Glutamatergic neuron (in vitro differentiated cells): ENCODE results near the gene LRCH2. TPM values are rescaled to one million over a fixed set of nuclear protein-coding genes. Genes with fewer than 3 reads are reported as not detected.
A peak's percentile ranks its signal among the peaks of the same experiment; 100 is the strongest.

Source experiments
- DNase-seq: peaks from one replicate; pipeline ENCODE4 v3.0.0; 2022
- H3K27ac Mint-ChIP-seq: one replicate; pipeline ENCODE4 v1.8.0; 2020; ENCODE audit warnings: mild to moderate bottlenecking, mixed read lengths, inconsistent platforms; ENCODE audit not compliant: unreplicated experiment
- H3K27me3 Mint-ChIP-seq: one replicate; pipeline ENCODE4 v1.8.0; 2020; ENCODE audit warnings: mild to moderate bottlenecking, moderate library complexity, mixed read lengths, inconsistent platforms; ENCODE audit not compliant: unreplicated experiment
- H3K36me3 Mint-ChIP-seq: one replicate; pipeline ENCODE4 v1.8.0; 2020; ENCODE audit warnings: mild to moderate bottlenecking, mixed read lengths, inconsistent platforms; ENCODE audit not compliant: unreplicated experiment
- H3K4me1 Mint-ChIP-seq: one replicate; pipeline ENCODE4 v1.8.0; 2020; ENCODE audit warnings: mild to moderate bottlenecking, low read depth, mixed read lengths, inconsistent platforms; ENCODE audit not compliant: unreplicated experiment
- H3K4me3 Mint-ChIP-seq: one replicate; pipeline ENCODE4 v1.8.0; 2020; ENCODE audit warnings: mild to moderate bottlenecking, mixed read lengths, inconsistent platforms; ENCODE audit not compliant: unreplicated experiment
- H3K9me3 Mint-ChIP-seq: one replicate; pipeline ENCODE4 v1.8.0; 2020; ENCODE audit warnings: mild to moderate bottlenecking, moderate library complexity, mixed read lengths, inconsistent platforms; ENCODE audit not compliant: unreplicated experiment
- total RNA-seq: library from RNA; stranded (reverse); fragmentation: NEBNext Ultra II Directional; extraction: Animal tissue kit (Norgen Biotek cat#: 25700); gene quantifications from one replicate; pipeline ENCODE4 v1.2.1, GENCODE V29; 2021; ENCODE audit not compliant: unreplicated experiment
- TF ChIP-seq, protein P1 (sequence below): fragments of 200-600 bp; sonication (generic); IDR thresholded peaks from one replicate; pipeline ENCODE4 v1.5.0; 2021; ENCODE audit not compliant: partially characterized antibody, unreplicated experiment

LRCH2 gene
- total RNA-seq, 1 donor from 2014 or later, result 24.2 TPM

DNA sequence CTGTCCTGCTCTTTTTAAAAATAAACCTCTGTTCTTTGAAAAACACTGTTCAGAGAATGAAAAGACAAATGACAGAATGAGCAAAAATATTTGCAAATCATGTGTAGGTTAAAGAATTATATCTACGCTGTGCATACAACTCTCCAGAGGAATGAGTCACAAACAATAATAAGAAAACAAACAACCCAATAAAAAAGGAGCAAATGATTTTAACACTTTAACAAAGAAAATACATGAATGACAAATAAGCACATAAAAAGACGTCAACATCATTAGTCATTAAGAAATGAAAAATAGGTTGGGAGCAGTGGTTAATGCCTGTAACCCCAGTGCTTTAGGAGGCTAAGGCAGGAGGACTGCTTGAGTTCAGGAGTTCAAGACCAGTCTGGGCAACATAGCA, 21.1 kb upstream of the LRCH2 start:
- DNase-seq, result no peak
- TF ChIP-seq, protein P1, sequence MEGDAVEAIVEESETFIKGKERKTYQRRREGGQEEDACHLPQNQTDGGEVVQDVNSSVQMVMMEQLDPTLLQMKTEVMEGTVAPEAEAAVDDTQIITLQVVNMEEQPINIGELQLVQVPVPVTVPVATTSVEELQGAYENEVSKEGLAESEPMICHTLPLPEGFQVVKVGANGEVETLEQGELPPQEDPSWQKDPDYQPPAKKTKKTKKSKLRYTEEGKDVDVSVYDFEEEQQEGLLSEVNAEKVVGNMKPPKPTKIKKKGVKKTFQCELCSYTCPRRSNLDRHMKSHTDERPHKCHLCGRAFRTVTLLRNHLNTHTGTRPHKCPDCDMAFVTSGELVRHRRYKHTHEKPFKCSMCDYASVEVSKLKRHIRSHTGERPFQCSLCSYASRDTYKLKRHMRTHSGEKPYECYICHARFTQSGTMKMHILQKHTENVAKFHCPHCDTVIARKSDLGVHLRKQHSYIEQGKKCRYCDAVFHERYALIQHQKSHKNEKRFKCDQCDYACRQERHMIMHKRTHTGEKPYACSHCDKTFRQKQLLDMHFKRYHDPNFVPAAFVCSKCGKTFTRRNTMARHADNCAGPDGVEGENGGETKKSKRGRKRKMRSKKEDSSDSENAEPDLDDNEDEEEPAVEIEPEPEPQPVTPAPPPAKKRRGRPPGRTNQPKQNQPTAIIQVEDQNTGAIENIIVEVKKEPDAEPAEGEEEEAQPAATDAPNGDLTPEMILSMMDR, result no peak
- no peaks in the 10 kb centered on the region for H3K36me3 Mint-ChIP-seq
- no peak overlapping the region for H3K27ac Mint-ChIP-seq
- no peaks in the 10 kb centered on the region for H3K9me3 Mint-ChIP-seq
- no peaks in the 10 kb centered on the region for H3K27me3 Mint-ChIP-seq
- H3K4me3 Mint-ChIP-seq, result no peak overlapping the region
- H3K4me1 Mint-ChIP-seq, result no peaks in the 10 kb centered on the region

DNA sequence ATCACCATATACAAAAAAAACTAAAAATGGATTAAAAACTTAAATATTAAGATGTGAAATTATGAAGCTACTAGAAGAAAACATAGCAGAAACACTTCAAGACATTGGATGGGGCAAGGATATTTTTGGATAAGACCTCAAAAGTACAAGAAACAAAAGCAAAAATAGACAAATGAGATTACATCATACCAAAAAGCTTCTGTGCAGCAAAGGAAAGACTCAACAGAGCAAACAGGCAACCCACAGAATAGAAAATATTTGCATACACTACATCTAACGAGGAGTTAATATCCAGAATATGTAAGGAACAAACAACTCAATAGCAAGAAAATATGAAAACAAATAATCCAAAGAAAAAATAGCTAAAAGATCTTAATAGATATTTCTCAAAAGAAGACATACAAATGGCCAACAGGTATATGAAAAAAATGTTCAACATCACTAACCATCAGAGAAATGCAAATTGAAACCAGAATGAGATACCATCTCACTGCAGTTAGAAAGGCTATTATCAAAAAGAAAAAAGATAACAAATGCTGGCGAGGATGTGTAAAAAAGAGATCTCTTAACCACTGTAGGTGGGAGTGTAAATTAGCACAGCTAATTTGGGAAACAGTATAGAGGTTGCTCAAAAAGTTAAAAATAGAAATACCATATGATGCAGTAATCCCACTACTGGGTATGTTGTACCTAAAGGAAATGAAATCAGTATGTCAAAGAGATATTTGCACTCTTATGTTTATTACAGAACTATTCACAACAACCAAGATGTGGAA, 17.8 kb upstream of the LRCH2 start:
- no peaks in the 10 kb centered on the region for H3K27me3 Mint-ChIP-seq
- H3K4me3 Mint-ChIP-seq, result no peak overlapping the region
- TF ChIP-seq, protein P1, result no peak
- H3K9me3 Mint-ChIP-seq, result no peaks in the 10 kb centered on the region
- H3K36me3 Mint-ChIP-seq, result no peaks in the 10 kb centered on the region
- H3K27ac Mint-ChIP-seq, result no peak overlapping the region
- no peak for DNase-seq
- H3K4me1 Mint-ChIP-seq, result no peaks in the 10 kb centered on the region

DNA sequence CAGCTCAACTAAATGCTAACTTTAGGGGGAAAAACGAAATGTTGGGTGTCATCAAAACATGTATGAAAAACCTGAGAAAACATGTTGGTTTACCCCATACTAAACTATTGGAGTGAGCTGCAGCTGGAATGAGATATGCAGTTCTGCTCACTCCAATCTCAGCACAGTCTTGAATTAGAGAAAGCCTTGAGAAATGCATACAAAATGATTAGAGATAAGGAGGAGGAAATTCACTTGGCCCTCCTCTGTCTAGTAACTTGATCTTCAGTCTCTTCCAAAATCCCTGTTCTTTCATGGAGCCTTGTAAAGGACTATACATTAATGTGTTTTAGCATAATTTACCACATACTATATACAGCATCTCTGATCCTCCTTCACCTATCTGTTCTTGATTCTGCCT, 3.2 kb upstream of the LRCH2 start:
- H3K4me1 Mint-ChIP-seq, result peaks cover under 1% of the 10 kb centered on the region
- no peaks in the 10 kb centered on the region for H3K36me3 Mint-ChIP-seq
- no peaks in the 10 kb centered on the region for H3K27me3 Mint-ChIP-seq
- no peaks in the 10 kb centered on the region for H3K9me3 Mint-ChIP-seq
- DNase-seq, result no peak
- H3K27ac Mint-ChIP-seq, result no peak overlapping the region
- H3K4me3 Mint-ChIP-seq, result no peak overlapping the region
- TF ChIP-seq, protein P1, result no peak

DNA sequence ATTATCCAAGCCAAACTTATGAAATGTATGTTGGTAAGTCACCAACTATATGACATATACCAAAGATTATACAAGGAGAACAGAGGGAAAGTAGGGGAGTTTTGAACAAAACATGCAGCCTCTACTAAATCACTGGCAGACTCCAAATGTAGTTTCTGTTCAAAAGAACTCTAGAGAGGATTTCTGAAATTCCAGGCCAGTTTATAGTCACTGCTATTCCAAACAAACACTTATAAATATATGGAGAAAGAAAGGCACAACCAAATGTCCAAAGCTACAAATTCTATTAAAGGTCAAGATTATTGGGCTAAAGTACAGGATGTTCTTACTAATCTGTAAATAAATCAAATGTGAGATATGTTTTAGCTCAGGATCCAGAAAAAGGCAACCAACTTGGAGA, 2.7 kb upstream of the LRCH2 start:
- H3K27me3 Mint-ChIP-seq, result no peaks in the 10 kb centered on the region
- TF ChIP-seq, protein P1, result no peak
- DNase-seq, result no peak
- H3K4me1 Mint-ChIP-seq, result peaks cover 4% of the 10 kb centered on the region
- H3K9me3 Mint-ChIP-seq, result no peaks in the 10 kb centered on the region
- H3K4me3 Mint-ChIP-seq, result no peak overlapping the region
- H3K36me3 Mint-ChIP-seq, result no peaks in the 10 kb centered on the region
- no peak overlapping the region for H3K27ac Mint-ChIP-seq

DNA sequence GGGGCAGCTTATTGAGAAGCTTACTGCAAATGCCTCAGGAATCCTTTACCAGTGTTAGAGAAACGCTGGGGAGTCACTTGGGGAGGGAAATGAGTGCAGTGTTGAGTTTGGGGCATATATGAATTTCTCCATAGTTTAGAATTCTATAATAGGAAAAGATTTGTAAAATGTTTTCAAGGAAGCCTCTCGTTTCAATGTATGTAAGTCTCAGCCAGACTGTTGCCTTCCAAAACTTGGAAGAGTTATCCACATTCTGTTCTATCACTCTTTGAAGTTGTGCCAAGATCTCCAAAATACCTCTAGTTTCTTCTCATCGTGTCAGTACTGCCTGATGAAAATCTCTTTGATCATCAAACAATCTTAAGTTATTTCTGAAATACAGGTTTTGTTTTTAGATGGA, 565 bp upstream of the LRCH2 start:
- Mint-ChIP-seq H3K36me3 (no peaks in the 10 kb centered on the region), H3K4me1 (peaks cover 14% of the 10 kb centered on the region), H3K4me3 (peak overlapping the region; percentile 79), H3K9me3 (no peaks in the 10 kb centered on the region), H3K27ac (no peak overlapping the region), H3K27me3 (no peaks in the 10 kb centered on the region)
- DNase-seq, result no peak
- TF ChIP-seq, protein P1, result no peak
